ENCODE results near the gene RGL3.
"Not testable (repeated sequence)": the region's sequence is repeated elsewhere in the genome, so short reads cannot be mapped to it uniquely, and the experiment has no call there.

The RGL3 gene

GRCh38 chr19:11414544-11414943, 4.6 kb downstream of the RGL3 start:
- Histone ChIP-seq H3K9ac (ENCODE audit: low read depth, low read length) (no peak overlapping the region), H3K36me3 (ENCODE audit: control insufficient read depth, insufficient read depth, low read length) (peaks cover 16% of the 10 kb centered on the region; the same call in 1 of the 2 replicates), H3K4me3 (ENCODE audit: low read depth, low read length) (no peak overlapping the region), H3K9me3 (ENCODE audit: control insufficient read depth, insufficient read depth, low read length) (no peaks in the 10 kb centered on the region), H3K4me1 (ENCODE audit: control insufficient read depth, insufficient read depth, low read length) (no peaks in the 10 kb centered on the region), H3K27ac (ENCODE audit: low read depth, low read length) (no peak overlapping the region), H3K27me3 (ENCODE audit: control insufficient read depth, insufficient read depth, low read length) (peaks cover 3% of the 10 kb centered on the region; the same call in 1 of the 2 replicates)

GRCh38 chr19:11410682-11411081, 8.4 kb downstream of the RGL3 start:
- H3K9me3 ChIP-seq (ENCODE audit: control insufficient read depth, insufficient read depth, low read length) = no peaks in the 10 kb centered on the region
- no peak overlapping the region for H3K27ac ChIP-seq (ENCODE audit: low read depth, low read length)
- H3K9ac ChIP-seq (ENCODE audit: low read depth, low read length) = no peak overlapping the region
- H3K27me3 ChIP-seq (ENCODE audit: control insufficient read depth, insufficient read depth, low read length) = no peaks in the 10 kb centered on the region
- H3K4me1 ChIP-seq (ENCODE audit: control insufficient read depth, insufficient read depth, low read length) = no peaks in the 10 kb centered on the region
- peaks cover 19% of the 10 kb centered on the region; the same call in 1 of the 2 replicates for H3K36me3 ChIP-seq (ENCODE audit: control insufficient read depth, insufficient read depth, low read length)
- H3K4me3 ChIP-seq (ENCODE audit: low read depth, low read length) = no peak overlapping the region

- no peaks in the 10 kb centered on the region for H3K9me3 ChIP-seq (ENCODE audit: control insufficient read depth, insufficient read depth, low read length)
- no peaks in the 10 kb centered on the region for H3K27me3 ChIP-seq (ENCODE audit: control insufficient read depth, insufficient read depth, low read length)
- H3K27ac ChIP-seq (ENCODE audit: low read depth, low read length) = no peak overlapping the region
- H3K36me3 ChIP-seq (ENCODE audit: control insufficient read depth, insufficient read depth, low read length) = peaks cover 31% of the 10 kb centered on the region
- H3K9ac ChIP-seq (ENCODE audit: low read depth, low read length) = no peak overlapping the region
- H3K4me3 ChIP-seq (ENCODE audit: low read depth, low read length) = no peak overlapping the region
- no peaks in the 10 kb centered on the region for H3K4me1 ChIP-seq (ENCODE audit: control insufficient read depth, insufficient read depth, low read length)
Measured at GRCh38 chr19:11408591-11408990, 10.5 kb downstream of the RGL3 start.

- H3K36me3 ChIP-seq (ENCODE audit: control insufficient read depth, insufficient read depth, low read length) = peaks cover 41% of the 10 kb centered on the region
- not testable (repeated sequence) for H3K27me3 ChIP-seq (ENCODE audit: control insufficient read depth, insufficient read depth, low read length); H3K9me3 ChIP-seq (ENCODE audit: control insufficient read depth, insufficient read depth, low read length); H3K4me3 ChIP-seq (ENCODE audit: low read depth, low read length); H3K4me1 ChIP-seq (ENCODE audit: control insufficient read depth, insufficient read depth, low read length); H3K9ac ChIP-seq (ENCODE audit: low read depth, low read length); H3K27ac ChIP-seq (ENCODE audit: low read depth, low read length)
Measured at GRCh38 chr19:11406703-11407236, 12.3 kb downstream of the RGL3 start.

GRCh38 chr19:11405846-11406643, 13.1 kb downstream of the RGL3 start:
- no peak overlapping the region for H3K4me3 ChIP-seq (ENCODE audit: low read depth, low read length)
- H3K36me3 ChIP-seq (ENCODE audit: control insufficient read depth, insufficient read depth, low read length) = peaks cover 39% of the 10 kb centered on the region
- no peaks in the 10 kb centered on the region for H3K27me3 ChIP-seq (ENCODE audit: control insufficient read depth, insufficient read depth, low read length)
- H3K27ac ChIP-seq (ENCODE audit: low read depth, low read length) = no peak overlapping the region
- H3K9ac ChIP-seq (ENCODE audit: low read depth, low read length) = no peak overlapping the region
- no peaks in the 10 kb centered on the region for H3K4me1 ChIP-seq (ENCODE audit: control insufficient read depth, insufficient read depth, low read length)
- H3K9me3 ChIP-seq (ENCODE audit: control insufficient read depth, insufficient read depth, low read length) = no peaks in the 10 kb centered on the region

- H3K36me3 ChIP-seq (ENCODE audit: control insufficient read depth, insufficient read depth, low read length) = peaks cover 41% of the 10 kb centered on the region
- H3K9me3 ChIP-seq (ENCODE audit: control insufficient read depth, insufficient read depth, low read length) = no peaks in the 10 kb centered on the region
- no peak overlapping the region for H3K4me3 ChIP-seq (ENCODE audit: low read depth, low read length)
- H3K27me3 ChIP-seq (ENCODE audit: control insufficient read depth, insufficient read depth, low read length) = no peaks in the 10 kb centered on the region
- no peaks in the 10 kb centered on the region for H3K4me1 ChIP-seq (ENCODE audit: control insufficient read depth, insufficient read depth, low read length)
- no peak overlapping the region for H3K27ac ChIP-seq (ENCODE audit: low read depth, low read length)
- H3K9ac ChIP-seq (ENCODE audit: low read depth, low read length) = no peak overlapping the region
Measured at GRCh38 chr19:11404588-11405222, 14.4 kb downstream of the RGL3 start.

GRCh38 chr19:11401808-11402543, 17.1 kb downstream of the RGL3 start:
- Histone ChIP-seq H3K9ac (ENCODE audit: low read depth, low read length) (no peak overlapping the region), H3K27me3 (ENCODE audit: control insufficient read depth, insufficient read depth, low read length) (no peaks in the 10 kb centered on the region), H3K9me3 (ENCODE audit: control insufficient read depth, insufficient read depth, low read length) (no peaks in the 10 kb centered on the region), H3K36me3 (ENCODE audit: control insufficient read depth, insufficient read depth, low read length) (peaks cover 48% of the 10 kb centered on the region), H3K4me1 (ENCODE audit: control insufficient read depth, insufficient read depth, low read length) (no peaks in the 10 kb centered on the region), H3K27ac (ENCODE audit: low read depth, low read length) (no peak overlapping the region), H3K4me3 (ENCODE audit: low read depth, low read length) (no peak overlapping the region)

- H3K9ac ChIP-seq (ENCODE audit: low read depth, low read length) = no peak overlapping the region
- no peak overlapping the region for H3K4me3 ChIP-seq (ENCODE audit: low read depth, low read length)
- H3K27me3 ChIP-seq (ENCODE audit: control insufficient read depth, insufficient read depth, low read length) = no peaks in the 10 kb centered on the region
- H3K9me3 ChIP-seq (ENCODE audit: control insufficient read depth, insufficient read depth, low read length) = no peaks in the 10 kb centered on the region
- H3K36me3 ChIP-seq (ENCODE audit: control insufficient read depth, insufficient read depth, low read length) = peaks cover 52% of the 10 kb centered on the region
- H3K27ac ChIP-seq (ENCODE audit: low read depth, low read length) = no peak overlapping the region
- no peaks in the 10 kb centered on the region for H3K4me1 ChIP-seq (ENCODE audit: control insufficient read depth, insufficient read depth, low read length)
Measured at GRCh38 chr19:11400798-11401197, 18.3 kb downstream of the RGL3 start.

- no peak overlapping the region for H3K9ac ChIP-seq (ENCODE audit: low read depth, low read length)
- 0 out of 2 replicates have a peak, but pooled peaks cover 4% of the 10 kb centered on the region for H3K4me1 ChIP-seq (ENCODE audit: control insufficient read depth, insufficient read depth, low read length)
- no peaks in the 10 kb centered on the region for H3K27me3 ChIP-seq (ENCODE audit: control insufficient read depth, insufficient read depth, low read length)
- H3K9me3 ChIP-seq (ENCODE audit: control insufficient read depth, insufficient read depth, low read length) = no peaks in the 10 kb centered on the region
- peaks cover 47% of the 10 kb centered on the region for H3K36me3 ChIP-seq (ENCODE audit: control insufficient read depth, insufficient read depth, low read length)
- H3K27ac ChIP-seq (ENCODE audit: low read depth, low read length) = no peak overlapping the region
- no peak overlapping the region for H3K4me3 ChIP-seq (ENCODE audit: low read depth, low read length)
Measured at GRCh38 chr19:11399667-11400066, 19.4 kb downstream of the RGL3 start.

GRCh38 chr19:11397089-11397610, 22.0 kb downstream of the RGL3 start:
- no peak overlapping the region for H3K4me3 ChIP-seq (ENCODE audit: low read depth, low read length)

More at GRCh38 chr19:11397089-11397610, 22.0 kb downstream of the RGL3 start:
- Histone ChIP-seq H3K4me1 (ENCODE audit: control insufficient read depth, insufficient read depth, low read length) (0 out of 2 replicates have a peak, but pooled peaks cover 4% of the 10 kb centered on the region), H3K9ac (ENCODE audit: low read depth, low read length) (no peak overlapping the region), H3K27ac (ENCODE audit: low read depth, low read length) (no peak overlapping the region), H3K9me3 (ENCODE audit: control insufficient read depth, insufficient read depth, low read length) (no peaks in the 10 kb centered on the region), H3K27me3 (ENCODE audit: control insufficient read depth, insufficient read depth, low read length) (no peaks in the 10 kb centered on the region), H3K36me3 (ENCODE audit: control insufficient read depth, insufficient read depth, low read length) (peaks cover 31% of the 10 kb centered on the region)
